Stimulated activated CD8-positive, alpha-beta memory T cell treated with anti-CD3 and anti-CD28 coated beads, Interleukin-2, amount 100 ng/mL, for 48 hours (primary cell): ENCODE data around the gene WNT5B.
A peak's percentile ranks its signal among the peaks of the same experiment; 100 is the strongest.
"Not testable (repeated sequence)": the region's sequence is repeated elsewhere in the genome, so short reads cannot be mapped to it uniquely, and the experiment has no call there.

Source experiments
- DNase-seq, 2 donors: peaks; one replicate each; pipeline ENCODE4 v3.0.0-alpha.2; 2020; ENCODE audit warnings: low read depth in 2 of 2

WNT5B gene

GRCh38 chr12:1691123-1692007 lies 62.3 kb downstream of the WNT5B start:
- DNase-seq: peak in 1 of 2 donors; percentile 13

DNA sequence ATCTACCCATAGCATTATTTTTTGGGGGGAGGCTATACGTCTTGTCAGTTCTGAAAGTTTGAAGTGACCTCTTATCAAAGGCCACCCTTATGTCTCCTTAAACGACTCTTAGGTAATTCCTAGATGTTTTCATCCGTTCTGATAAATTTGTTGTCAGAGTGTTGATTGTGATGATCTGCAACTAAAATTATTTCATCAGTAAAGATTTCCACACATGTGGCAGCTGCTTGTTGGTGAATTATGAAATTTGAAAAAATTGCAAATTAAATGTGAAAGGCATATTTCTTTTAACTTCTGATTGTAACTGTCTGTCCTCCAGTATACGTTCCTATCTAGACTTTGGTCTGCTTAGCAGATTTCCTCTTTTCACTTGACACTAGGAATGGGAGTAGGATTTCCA lies 63.2 kb downstream of the WNT5B start:
- DNase-seq: no peak

- DNase-seq: no peak
These were observed 64.0 kb downstream of the WNT5B start for GRCh38 chr12:1692895-1693610.

DNA sequence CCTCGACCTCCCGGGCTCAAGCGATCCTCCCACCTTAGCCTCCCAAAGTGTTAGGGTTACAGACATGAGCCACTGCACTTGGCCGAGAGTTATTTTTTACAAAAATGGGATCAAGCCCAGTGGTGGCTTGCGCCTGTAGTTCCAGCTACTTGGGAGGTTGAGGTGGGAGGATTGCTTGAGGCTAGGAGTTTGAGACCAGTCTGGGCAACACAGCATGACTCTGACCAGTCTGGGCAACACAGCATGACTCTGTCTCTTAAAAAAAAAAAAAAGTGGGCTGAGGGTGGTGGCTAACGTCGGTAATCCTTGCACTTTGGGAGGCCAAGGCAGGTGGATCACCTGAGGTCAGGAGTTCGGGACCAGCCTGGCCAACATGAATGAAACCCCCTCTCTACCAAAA lies 66.1 kb downstream of the WNT5B start:
- not testable (repeated sequence) for DNase-seq

- no peak for DNase-seq
These were observed 67.0 kb downstream of the WNT5B start for GRCh38 chr12:1695886-1696670.

DNA sequence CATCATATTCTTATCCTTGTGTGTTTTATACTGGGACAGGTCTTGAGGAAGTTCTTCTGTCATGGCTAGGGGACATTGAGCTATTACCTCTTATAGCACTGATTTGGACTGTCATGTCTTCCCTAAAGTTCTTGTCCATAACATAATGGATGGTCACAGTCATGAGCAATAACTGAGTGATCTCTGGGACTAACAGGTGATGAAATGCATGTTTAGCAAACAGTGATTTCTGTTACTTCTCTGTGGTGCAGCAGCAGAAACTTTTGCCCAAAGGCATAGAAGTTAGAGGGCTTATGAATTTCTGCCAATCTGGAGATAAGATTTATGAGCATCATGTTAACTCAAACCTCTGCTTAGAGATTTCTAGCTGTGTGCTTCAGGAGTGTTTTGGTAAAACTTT lies 67.8 kb downstream of the WNT5B start:
- DNase-seq: no peak
